Upper lobe of left lung (tissue), 6 donors: Measurements from ENCODE around the gene IL1RAPL1. TPM values are rescaled to one million over a fixed set of nuclear protein-coding genes. Genes with fewer than 3 reads are reported as not detected.

Experiments used
- ATAC-seq, 2 donors: fragments of 200-7000 bp; cut with Tn5 transposase; one replicate each; pipeline ENCODE4 v1.9.1; 2022; ENCODE audit warnings: mild to moderate bottlenecking in 2 of 2, moderate library complexity in 2 of 2; ENCODE audit not compliant: low FRiP score in 2 of 2
- DNase-seq, 2 donors: peaks; one replicate each; pipeline ENCODE4 v3.0.0-alpha.2; 2019 to 2020
- H3K27ac ChIP-seq, 4 donors: fragments of 200-600 bp; sonication (generic); one replicate each; pipeline ENCODE4 v1.5.1; 2016 to 2019
- H3K27me3 ChIP-seq, 4 donors: fragments of 200-600 bp; sonication (generic); one replicate each; pipeline ENCODE4 v1.5.1; 2017 to 2019
- H3K36me3 ChIP-seq, 4 donors: fragments of 200-600 bp; sonication (generic); one replicate each; pipeline ENCODE4 v1.5.1; 2016 to 2019
- H3K4me1 ChIP-seq, 4 donors: fragments of 200-600 bp; sonication (generic); one replicate each; pipeline ENCODE4 v1.5.1; 2018 to 2019
- H3K4me3 ChIP-seq, 4 donors: fragments of 200-600 bp; sonication (generic); one replicate each; pipeline ENCODE4 v1.5.1; 2017 to 2019; ENCODE audit warnings: mild to moderate bottlenecking in 2 of 4, moderate library complexity in 1 of 4
- H3K9me3 ChIP-seq, 4 donors: fragments of 200-600 bp; sonication (generic); one replicate each; pipeline ENCODE4 v1.5.1; 2018 to 2019
- EP300 ChIP-seq, 4 donors: sonication (generic); formaldehyde crosslinking; IDR thresholded peaks; one replicate each; pipeline ENCODE4 v1.5.1; 2017; ENCODE audit warnings: antibody characterized with exemption in 4 of 4, control low read depth in 2 of 4
- POLR2A ChIP-seq, 4 donors: fragments of 450-650 bp; IDR thresholded peaks; one replicate each; pipeline ENCODE4 v1.5.1; 2016 to 2017; ENCODE audit warnings: antibody characterized with exemption in 4 of 4, mild to moderate bottlenecking in 2 of 4
- POLR2AphosphoS5 ChIP-seq, 2 donors: sonication (generic); formaldehyde crosslinking; IDR thresholded peaks; one replicate each; pipeline ENCODE4 v1.5.1; 2017; ENCODE audit warnings: antibody characterized with exemption in 2 of 2
- WGBS, 2 donors: methylation state at CpG; one replicate each; pipeline ENCODE4 v1.1.5; 2017 to 2018; 5-methylcytosine and 5-hydroxymethylcytosine counted together
- total RNA-seq, 6 donors: library from RNA; depleted of rRNA in 4 of 6; stranded (reverse); fragments of >200 nt in 4 of 6; gene quantifications; one replicate each; pipeline versions ENCODE4 v1.1.0 to v1.2.1, GENCODE V29; 2016 to 2021
- TF ChIP-seq, protein P1 (sequence below), 6 experiments: fragments of 450-650 bp in 4 of 6; fragments of 200-600 bp in 2 of 6; sonication (generic) in 2 of 6; IDR thresholded peaks; one replicate each; pipeline ENCODE4 v1.5.1; 2016 to 2019; ENCODE audit warnings: antibody characterized with exemption in 6 of 6
- donor health status: DM: no; HTN: no; CAD: no; lungs with moderate emphysema.
- donor health status: DM: no; HTN: yes; CAD: no; lungs with severe emphysema.

Gene IL1RAPL1
- total RNA-seq, 6 donors from 2014 or later, result 0.09 to 0.46 (median 0.33) TPM; not detected in 3

DNA sequence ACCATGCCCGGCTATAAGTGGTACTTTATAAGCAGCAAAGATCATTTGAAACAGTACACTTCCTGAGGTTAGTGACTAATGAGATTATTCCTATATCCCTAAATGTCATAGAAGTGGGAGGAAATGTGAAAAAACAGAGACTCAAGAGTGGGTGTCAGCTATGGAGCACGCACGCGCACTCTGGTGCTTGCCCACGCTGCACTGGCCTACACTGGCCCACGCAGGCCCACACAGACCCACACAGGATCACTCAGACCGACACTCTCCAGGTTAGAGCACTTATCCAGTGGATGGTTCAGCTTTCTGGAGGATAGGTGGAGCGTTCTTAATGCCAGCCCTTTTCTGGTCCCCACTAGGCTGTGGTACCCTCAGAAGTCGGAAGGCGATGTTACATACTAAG is 78.5 kb downstream of the IL1RAPL1 start:
- ATAC-seq (no peak), DNase-seq (no peak)
- WGBS, 2 donors, result 80 to 90% methylated on average over 3 to 10 of the region's 10 CpGs
- Histone ChIP-seq H3K27ac (no peak overlapping the region), H3K4me3 (no peak overlapping the region), H3K36me3 (no peaks in the 10 kb centered on the region), H3K9me3 (no peaks in the 10 kb centered on the region), H3K4me1 (no peaks in the 10 kb centered on the region), H3K27me3 (no peaks in the 10 kb centered on the region)
- TF ChIP-seq EP300 (IDR thresholded peaks at IDR 0.05) (no peak), POLR2A (IDR thresholded peaks at IDR 0.05) (no peak), POLR2AphosphoS5 (IDR thresholded peaks at IDR 0.05) (no peak)
- TF ChIP-seq, protein P1, sequence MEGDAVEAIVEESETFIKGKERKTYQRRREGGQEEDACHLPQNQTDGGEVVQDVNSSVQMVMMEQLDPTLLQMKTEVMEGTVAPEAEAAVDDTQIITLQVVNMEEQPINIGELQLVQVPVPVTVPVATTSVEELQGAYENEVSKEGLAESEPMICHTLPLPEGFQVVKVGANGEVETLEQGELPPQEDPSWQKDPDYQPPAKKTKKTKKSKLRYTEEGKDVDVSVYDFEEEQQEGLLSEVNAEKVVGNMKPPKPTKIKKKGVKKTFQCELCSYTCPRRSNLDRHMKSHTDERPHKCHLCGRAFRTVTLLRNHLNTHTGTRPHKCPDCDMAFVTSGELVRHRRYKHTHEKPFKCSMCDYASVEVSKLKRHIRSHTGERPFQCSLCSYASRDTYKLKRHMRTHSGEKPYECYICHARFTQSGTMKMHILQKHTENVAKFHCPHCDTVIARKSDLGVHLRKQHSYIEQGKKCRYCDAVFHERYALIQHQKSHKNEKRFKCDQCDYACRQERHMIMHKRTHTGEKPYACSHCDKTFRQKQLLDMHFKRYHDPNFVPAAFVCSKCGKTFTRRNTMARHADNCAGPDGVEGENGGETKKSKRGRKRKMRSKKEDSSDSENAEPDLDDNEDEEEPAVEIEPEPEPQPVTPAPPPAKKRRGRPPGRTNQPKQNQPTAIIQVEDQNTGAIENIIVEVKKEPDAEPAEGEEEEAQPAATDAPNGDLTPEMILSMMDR (IDR thresholded peaks at IDR 0.05), result no peak

DNA sequence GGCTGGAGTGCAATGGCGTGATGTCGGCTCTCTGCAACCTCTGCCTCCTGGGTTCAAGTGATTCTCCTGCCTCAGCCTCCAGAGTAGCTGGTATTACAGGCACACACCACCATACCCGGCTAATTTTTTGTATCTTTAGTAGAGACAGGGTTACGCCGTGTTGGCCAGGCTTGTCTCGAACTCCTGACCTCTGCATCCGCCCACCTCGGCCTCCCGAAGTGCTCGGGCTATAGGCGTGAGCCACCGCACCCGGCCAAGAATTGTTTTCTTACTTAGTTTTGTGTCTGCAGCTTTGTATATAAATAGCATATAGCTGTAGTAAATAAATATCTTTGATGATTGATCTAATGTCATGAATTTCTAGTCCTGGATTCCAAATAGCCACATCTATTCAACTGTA is 81.1 kb downstream of the IL1RAPL1 start:
- H3K4me1 ChIP-seq, result no peaks in the 10 kb centered on the region
- DNase-seq (no peak), ATAC-seq (no peak)
- 84 to 95% methylated on average over 11 to 13 of the region's 13 CpGs for WGBS, 2 donors
- no peaks in the 10 kb centered on the region for H3K9me3 ChIP-seq
- H3K27me3 ChIP-seq, result no peaks in the 10 kb centered on the region
- no peak overlapping the region for H3K27ac ChIP-seq
- H3K4me3 ChIP-seq, result no peak overlapping the region
- no peaks in the 10 kb centered on the region for H3K36me3 ChIP-seq
- TF ChIP-seq POLR2AphosphoS5 (IDR thresholded peaks at IDR 0.05) (no peak), POLR2A (IDR thresholded peaks at IDR 0.05) (no peak), EP300 (IDR thresholded peaks at IDR 0.05) (no peak)
- TF ChIP-seq, protein P1 (IDR thresholded peaks at IDR 0.05), result no peak

DNA sequence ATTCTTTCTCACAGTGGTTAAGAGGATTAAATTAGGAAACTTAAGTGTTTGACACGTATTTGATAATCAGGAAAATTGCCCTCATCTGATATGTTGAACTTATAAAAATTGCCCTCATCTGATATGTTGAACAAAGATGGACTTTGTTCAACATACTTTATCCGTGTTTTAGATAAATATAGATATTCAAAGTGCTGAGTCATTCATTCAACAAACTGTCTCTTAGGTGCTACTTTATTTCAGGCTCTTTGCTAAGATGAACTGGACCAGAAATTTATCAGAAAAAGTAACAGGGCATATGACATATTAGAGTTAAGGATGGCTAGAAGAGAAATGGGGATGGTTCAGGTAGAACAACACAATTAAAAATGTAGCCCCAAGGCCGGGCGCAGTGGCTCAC is 81.7 kb downstream of the IL1RAPL1 start:
- Histone ChIP-seq H3K4me3 (no peak overlapping the region), H3K9me3 (no peaks in the 10 kb centered on the region), H3K27ac (no peak overlapping the region), H3K36me3 (no peaks in the 10 kb centered on the region), H3K4me1 (no peaks in the 10 kb centered on the region), H3K27me3 (no peaks in the 10 kb centered on the region)
- ATAC-seq (no peak), DNase-seq (no peak)
- TF ChIP-seq EP300 (IDR thresholded peaks at IDR 0.05) (no peak), POLR2A (IDR thresholded peaks at IDR 0.05) (no peak), POLR2AphosphoS5 (IDR thresholded peaks at IDR 0.05) (no peak)
- TF ChIP-seq, protein P1 (IDR thresholded peaks at IDR 0.05), result no peak
- 68 to 77% methylated on average over 4 of the region's 4 CpGs for WGBS, 2 donors

DNA sequence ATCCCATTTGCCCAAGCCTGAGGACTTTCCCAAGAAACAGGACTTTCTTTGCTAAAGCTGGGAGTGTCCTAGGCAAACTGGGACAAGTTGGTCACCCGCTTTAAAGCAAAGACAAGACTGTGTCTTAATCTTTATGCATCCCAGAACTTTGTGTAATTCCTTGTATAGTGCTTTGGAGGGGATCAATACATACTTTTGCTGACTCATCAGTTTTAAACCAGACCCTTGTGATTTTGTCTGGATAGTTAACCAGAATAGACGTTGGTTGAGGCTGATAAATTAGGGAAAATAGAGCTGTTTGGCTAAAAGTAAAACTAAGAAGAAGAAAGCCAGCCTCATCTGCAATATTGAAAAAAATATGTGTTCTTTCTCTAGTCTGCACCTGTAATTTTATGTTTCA is 82.8 kb downstream of the IL1RAPL1 start:
- Histone ChIP-seq H3K27ac (no peak overlapping the region), H3K27me3 (no peaks in the 10 kb centered on the region), H3K36me3 (no peaks in the 10 kb centered on the region), H3K4me3 (no peak overlapping the region), H3K9me3 (no peaks in the 10 kb centered on the region), H3K4me1 (no peaks in the 10 kb centered on the region)
- DNase-seq (no peak), ATAC-seq (no peak)
- TF ChIP-seq, protein P1 (IDR thresholded peaks at IDR 0.05), result no peak
- TF ChIP-seq POLR2A (IDR thresholded peaks at IDR 0.05), result no peak
- no peak for TF ChIP-seq EP300 (IDR thresholded peaks at IDR 0.05)
- no peak for TF ChIP-seq POLR2AphosphoS5 (IDR thresholded peaks at IDR 0.05)
- 38 to 58% methylated on average over 2 of the region's 2 CpGs for WGBS, 2 donors

DNA sequence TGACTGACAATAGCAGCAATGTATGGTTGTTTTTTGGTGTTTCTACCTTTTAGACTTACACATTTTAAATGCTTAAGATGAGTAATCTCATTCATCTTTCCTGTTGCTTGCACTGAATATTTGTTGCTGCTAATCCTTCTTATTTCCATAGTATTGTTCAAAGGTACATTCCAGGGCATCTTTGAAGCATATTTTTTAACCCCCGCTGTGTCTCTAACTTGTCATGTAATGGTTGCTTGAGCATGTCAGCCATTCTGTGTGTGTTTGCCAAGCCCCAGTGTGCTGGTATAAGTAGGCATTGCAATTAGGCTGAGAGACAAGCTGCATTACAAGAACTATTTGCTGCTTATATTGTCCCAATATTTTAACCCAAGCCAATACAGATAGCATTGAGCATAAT is 87.9 kb downstream of the IL1RAPL1 start:
- H3K27ac ChIP-seq, result no peak overlapping the region
- H3K4me3 ChIP-seq, result no peak overlapping the region
- DNase-seq (no peak), ATAC-seq (no peak)
- TF ChIP-seq, protein P1 (IDR thresholded peaks at IDR 0.05), result no peak
- TF ChIP-seq EP300 (IDR thresholded peaks at IDR 0.05), result no peak
- no peak for TF ChIP-seq POLR2AphosphoS5 (IDR thresholded peaks at IDR 0.05)
- TF ChIP-seq POLR2A (IDR thresholded peaks at IDR 0.05), result no peak
- 0% methylated on average over 1 of the region's 1 CpG for WGBS, 2 donors
- H3K27me3 ChIP-seq, result no peaks in the 10 kb centered on the region
- no peaks in the 10 kb centered on the region for H3K9me3 ChIP-seq
- H3K36me3 ChIP-seq, result no peaks in the 10 kb centered on the region
- no peaks in the 10 kb centered on the region for H3K4me1 ChIP-seq
